ENCODE results near the gene RMND5B.
A peak's percentile ranks its signal among the peaks of the same experiment; 100 is the strongest.

Gene RMND5B

DNA sequence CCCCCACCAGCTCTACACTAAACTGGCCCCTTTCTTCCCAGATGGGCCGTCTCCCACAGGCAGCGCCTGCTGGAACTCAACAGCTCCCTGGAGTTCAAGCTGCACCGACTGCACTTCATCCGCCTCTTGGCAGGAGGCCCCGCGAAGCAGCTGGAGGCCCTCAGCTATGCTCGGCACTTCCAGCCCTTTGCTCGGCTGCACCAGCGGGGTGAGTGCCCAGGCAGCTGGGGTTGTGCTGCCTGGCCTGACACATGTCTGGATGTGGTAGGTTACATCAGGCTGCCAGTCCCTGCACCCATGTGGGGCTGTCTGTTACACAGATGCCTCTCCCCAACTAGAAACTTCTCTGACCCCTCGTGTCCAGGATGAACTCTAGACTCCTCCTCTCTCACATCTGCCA, 13.1 kb downstream of the RMND5B start:
- DNase-seq, result no peak
- no peak overlapping the region for H3K4me3 ChIP-seq (ENCODE audit: low read length)
- no peaks in the 10 kb centered on the region for H3K27me3 ChIP-seq (replicated peaks; ENCODE audit: insufficient read depth, low read length)
- no peak overlapping the region for H3K27ac ChIP-seq (ENCODE audit: low read length)
- H3K9me3 ChIP-seq (replicated peaks; ENCODE audit: insufficient read depth, low read length), result no peaks in the 10 kb centered on the region
- H3K36me3 ChIP-seq (replicated peaks; ENCODE audit: insufficient read depth, low read length), result no peaks in the 10 kb centered on the region; the same call in 1 of the 2 replicates
- H2AFZ ChIP-seq (ENCODE audit: low read length), result no peak overlapping the region
- H3K9me2 ChIP-seq (replicated peaks; ENCODE audit: insufficient read depth, low read length), result no peaks in the 10 kb centered on the region
- H3K4me1 ChIP-seq (ENCODE audit: low read length), result no peaks in the 10 kb centered on the region
- H4K20me1 ChIP-seq (ENCODE audit: insufficient read depth, low read length), result peaks cover 5% of the 10 kb centered on the region; the same call in 1 of the 2 replicates
- no peak overlapping the region for H3K4me2 ChIP-seq (ENCODE audit: low read depth, low read length)
- peaks cover 5% of the 10 kb centered on the region; the same call in 1 of the 2 replicates for H3K79me2 ChIP-seq (ENCODE audit: low read length)
- TF ChIP-seq EZH2 (optimal IDR thresholded peaks at IDR 0.05; ENCODE audit: low read depth, low read length), result no peak
- no peak for TF ChIP-seq EZH2phosphoT487 (IDR thresholded peaks at IDR 0.05; ENCODE audit: low read length)
- TF ChIP-seq CTCF (IDR thresholded peaks at IDR 0.05; ENCODE audit: low read length), result no peak
- no peak overlapping the region for H3K9ac ChIP-seq (ENCODE audit: low read length)
- peaks cover 10% of the 10 kb centered on the region for H3F3A ChIP-seq (ENCODE audit: insufficient read depth, low read length)

- Histone ChIP-seq H3K4me2 (ENCODE audit: low read depth, low read length) (no peak overlapping the region), H4K20me1 (ENCODE audit: insufficient read depth, low read length) (peaks cover 5% of the 10 kb centered on the region; the same call in 1 of the 2 replicates), H3K9me2 (replicated peaks; ENCODE audit: insufficient read depth, low read length) (no peaks in the 10 kb centered on the region), H3K36me3 (replicated peaks; ENCODE audit: insufficient read depth, low read length) (peaks cover 10% of the 10 kb centered on the region; the same call in 1 of the 2 replicates), H3K27ac (ENCODE audit: low read length) (no peak overlapping the region), H3K79me2 (ENCODE audit: low read length) (peaks cover 18% of the 10 kb centered on the region), H3K4me3 (ENCODE audit: low read length) (no peak overlapping the region), H3K27me3 (replicated peaks; ENCODE audit: insufficient read depth, low read length) (no peaks in the 10 kb centered on the region), H3F3A (ENCODE audit: insufficient read depth, low read length) (peaks cover 11% of the 10 kb centered on the region), H2AFZ (ENCODE audit: low read length) (no peak overlapping the region), H3K9me3 (replicated peaks; ENCODE audit: insufficient read depth, low read length) (no peaks in the 10 kb centered on the region), H3K9ac (ENCODE audit: low read length) (no peak overlapping the region), H3K4me1 (ENCODE audit: low read length) (no peaks in the 10 kb centered on the region)
- TF ChIP-seq CTCF (IDR thresholded peaks at IDR 0.05; ENCODE audit: low read length) (peak; percentile 83), EZH2 (optimal IDR thresholded peaks at IDR 0.05; ENCODE audit: low read depth, low read length) (no peak), EZH2phosphoT487 (IDR thresholded peaks at IDR 0.05; ENCODE audit: low read length) (no peak)
- peak; percentile 75 for DNase-seq
Measured at GRCh38 chr5:178145965-178146820, 15.4 kb downstream of the RMND5B start.

GRCh38 chr5:178147406-178147805, 16.6 kb downstream of the RMND5B start:
- peaks cover 11% of the 10 kb centered on the region for H3F3A ChIP-seq (ENCODE audit: insufficient read depth, low read length)

More at GRCh38 chr5:178147406-178147805, 16.6 kb downstream of the RMND5B start:
- H2AFZ ChIP-seq (ENCODE audit: low read length), result no peak overlapping the region
- no peak overlapping the region for H3K4me2 ChIP-seq (ENCODE audit: low read depth, low read length)
- H3K4me3 ChIP-seq (ENCODE audit: low read length), result no peak overlapping the region
- H3K36me3 ChIP-seq (replicated peaks; ENCODE audit: insufficient read depth, low read length), result peaks cover 11% of the 10 kb centered on the region; the same call in 1 of the 2 replicates
- H3K79me2 ChIP-seq (ENCODE audit: low read length), result peaks cover 30% of the 10 kb centered on the region
- no peaks in the 10 kb centered on the region for H3K4me1 ChIP-seq (ENCODE audit: low read length)
- H3K27me3 ChIP-seq (replicated peaks; ENCODE audit: insufficient read depth, low read length), result no peaks in the 10 kb centered on the region
- H3K9ac ChIP-seq (ENCODE audit: low read length), result no peak overlapping the region
- no peaks in the 10 kb centered on the region for H3K9me3 ChIP-seq (replicated peaks; ENCODE audit: insufficient read depth, low read length)
- H3K9me2 ChIP-seq (replicated peaks; ENCODE audit: insufficient read depth, low read length), result no peaks in the 10 kb centered on the region
- peaks cover 5% of the 10 kb centered on the region; the same call in 1 of the 2 replicates for H4K20me1 ChIP-seq (ENCODE audit: insufficient read depth, low read length)
- no peak overlapping the region for H3K27ac ChIP-seq (ENCODE audit: low read length)
- no peak for DNase-seq
- no peak for TF ChIP-seq EZH2 (optimal IDR thresholded peaks at IDR 0.05; ENCODE audit: low read depth, low read length)
- no peak for TF ChIP-seq EZH2phosphoT487 (IDR thresholded peaks at IDR 0.05; ENCODE audit: low read length)
- TF ChIP-seq CTCF (IDR thresholded peaks at IDR 0.05; ENCODE audit: low read length), result no peak
